HepG2 (cell line): ENCODE results near the gene SIGLEC1. TPM values are rescaled to one million over a fixed set of nuclear protein-coding genes. Genes with fewer than 3 reads are reported as not detected.
A peak's percentile ranks its signal among the peaks of the same experiment; 100 is the strongest.

Source experiments
- ATAC-seq: fragments of 200-7000 bp; cut with Tn5 transposase; 3 replicates; pipeline ENCODE4 v1.9.1; 2020; ENCODE audit warnings: mild to moderate bottlenecking, moderate library complexity
- BruUV-seq: library from RNA; stranded (reverse); fragments of 400-500 nt; replicated peaks from 2 replicates; lab custom pipeline; 2021; lab: Mats Ljungman, UMichigan
- CTCF ChIA-PET: fragments of 300-600 bp; formaldehyde crosslinking; extraction: SDS; loops from one replicate; lab custom pipeline; 2021; ENCODE audit warnings: low total read pairs, inconsistent platforms, low intra/inter-chr PET ratio; lab: Yijun Ruan, JAX
- POLR2A ChIA-PET: fragments of 350-600 bp; sonication (Branson Sonifier 250); formaldehyde crosslinking; loops from one replicate; lab custom pipeline; 2020; ENCODE audit warnings: antibody characterized with exemption, inconsistent platforms; lab: Yijun Ruan, JAX
- DNase-seq: peaks from one replicate; pipeline ENCODE4 v3.0.0-alpha.2; 2015; ENCODE audit warnings: low spot score
- FAIRE-seq: peaks from 3 replicates; lab custom pipeline; 2011; peaks lifted over from hg19 to GRCh38; lab: Jason Lieb, UNC
- H2AFZ ChIP-seq: one replicate; pipeline ENCODE4 v1.6.1; 2011; ENCODE audit warnings: low read length, inconsistent platforms
- H3K27ac ChIP-seq: fragments of 300-600 bp; 3 replicates; pipeline ENCODE4 v1.8.0; 2011; ENCODE audit warnings: mixed run types, mild to moderate bottlenecking, mixed read lengths, low read length, inconsistent platforms; ENCODE audit not compliant: insufficient read depth; ENCODE audit errors: extremely low read length
- H3K27me3 ChIP-seq, 2 experiments: fragments of 200-600 bp in 1 of 2; 2 replicates in 1 of 2; 3 replicates in 1 of 2; pipeline versions ENCODE4 v1.6.0 to v1.8.0; 2011; ENCODE audit warnings: low read length in 2 of 2, mild to moderate bottlenecking in 2 of 2, moderate library complexity in 2 of 2, inconsistent platforms in 1 of 2; ENCODE audit not compliant: insufficient read depth in 2 of 2, control insufficient read depth in 1 of 2
- H3K36me3 ChIP-seq, 2 experiments: fragments of 200-600 bp in 1 of 2; replicated peaks in 1 of 2; 2 replicates in 1 of 2; 3 replicates in 1 of 2; pipeline versions ENCODE4 v1.5.1 to v1.8.0; 2011; ENCODE audit warnings: low read length in 2 of 2, inconsistent platforms in 1 of 2; ENCODE audit not compliant: insufficient read depth in 2 of 2, control insufficient read depth in 1 of 2
- H3K4me1 ChIP-seq: 2 replicates; pipeline ENCODE4 v1.5.1; 2012; ENCODE audit warnings: low read length, inconsistent platforms; ENCODE audit not compliant: insufficient read depth
- H3K4me2 ChIP-seq: 2 replicates; pipeline ENCODE4 v1.6.0; 2011; ENCODE audit warnings: low read depth, low read length, inconsistent platforms
- H3K4me3 ChIP-seq, 3 experiments: fragments of 200-600 bp in 1 of 3; sonication (generic), shearing (Covaris generic) in 1 of 3; replicated peaks in 1 of 3; 2 replicates each; pipeline ENCODE4 v1.5.1; 2011 to 2016; ENCODE audit warnings: low read length in 3 of 3, inconsistent platforms in 2 of 3, low read depth in 2 of 3, mild to moderate bottlenecking in 2 of 3, control low read depth in 1 of 3, mixed read lengths in 1 of 3; ENCODE audit not compliant: insufficient read depth in 1 of 3
- H3K79me2 ChIP-seq: one replicate; pipeline ENCODE4 v1.6.1; 2011; ENCODE audit warnings: low read length, inconsistent platforms; ENCODE audit not compliant: insufficient read depth
- H3K9ac ChIP-seq: 2 replicates; pipeline ENCODE4 v1.6.0; 2011; ENCODE audit warnings: mild to moderate bottlenecking, low read depth, low read length, inconsistent platforms; ENCODE audit not compliant: insufficient read depth
- H3K9me3 ChIP-seq: 2 replicates; pipeline ENCODE4 v1.5.1; 2012; ENCODE audit warnings: mild to moderate bottlenecking, low read length
- H4K20me1 ChIP-seq: 2 replicates; pipeline ENCODE4 v1.6.0; 2011; ENCODE audit warnings: inconsistent platforms, mild to moderate bottlenecking, low read length, moderate library complexity; ENCODE audit not compliant: insufficient read depth
- CENPBD1 ChIP-seq: sonication (generic); formaldehyde crosslinking; IDR thresholded peaks from 2 replicates; pipeline ENCODE4 v1.8.0; 2022; ENCODE audit warnings: missing genetic modification reagents, low read depth, mild to moderate bottlenecking, borderline replicate concordance
- DNMT3B ChIP-seq: conservative IDR thresholded peaks from 2 replicates; pipeline ENCODE4 v1.6.1; 2016; ENCODE audit warnings: missing biosample characterization, control low read depth
- EZH2 ChIP-seq: conservative IDR thresholded peaks from 2 replicates; pipeline ENCODE4 v1.6.1; 2012; ENCODE audit warnings: mild to moderate bottlenecking, low read depth, low read length, moderate library complexity
- HMG20B ChIP-seq: conservative IDR thresholded peaks from 2 replicates; pipeline ENCODE4 v1.6.1; 2016; ENCODE audit warnings: missing genetic modification reagents, missing compliant biosample characterization
- HNRNPH1 ChIP-seq: fragments of 200-400 bp; formaldehyde crosslinking; optimal IDR thresholded peaks from 2 replicates; pipeline ENCODE3; 2017; ENCODE audit warnings: mild to moderate bottlenecking, low read depth, low read length
- JDP2 ChIP-seq: sonication (generic); formaldehyde crosslinking; IDR thresholded peaks from 2 replicates; pipeline ENCODE4 v1.8.1; 2022; ENCODE audit warnings: missing genetic modification reagents, borderline replicate concordance
- KAT2B ChIP-seq: fragments of 150-350 bp; IDR thresholded peaks from 2 replicates; pipeline ENCODE4 v1.6.1; 2014; ENCODE audit warnings: low read depth, low read length, borderline replicate concordance
- KLF16 ChIP-seq, 2 experiments: sonication (generic) in 1 of 2; formaldehyde crosslinking in 1 of 2; IDR thresholded peaks; 2 replicates each; pipeline versions ENCODE4 v1.6.1 to v1.8.0; 2016 to 2023; ENCODE audit warnings: missing genetic modification reagents in 2 of 2, missing compliant biosample characterization in 1 of 2
- LBX2 ChIP-seq: sonication (generic); formaldehyde crosslinking; IDR thresholded peaks from 2 replicates; pipeline ENCODE4 v1.5.0; 2020; ENCODE audit warnings: missing genetic modification reagents, mild to moderate bottlenecking, borderline replicate concordance
- SALL2 ChIP-seq: sonication (generic); formaldehyde crosslinking; IDR thresholded peaks from 2 replicates; pipeline ENCODE4 v1.8.1; 2023; ENCODE audit warnings: mild to moderate bottlenecking, missing genetic modification reagents, inconsistent platforms
- ZNF331 ChIP-seq: sonication (generic); formaldehyde crosslinking; IDR thresholded peaks from 2 replicates; pipeline ENCODE4 v1.4.0; 2020; ENCODE audit warnings: missing genetic modification reagents
- ZNF432 ChIP-seq: sonication (generic); formaldehyde crosslinking; IDR thresholded peaks from 2 replicates; pipeline ENCODE4 v1.5.0; 2020; ENCODE audit warnings: missing genetic modification reagents, mild to moderate bottlenecking, borderline replicate concordance
- ZNF724P ChIP-seq: sonication (generic); formaldehyde crosslinking; IDR thresholded peaks from 2 replicates; pipeline ENCODE4 v1.8.0; 2022; ENCODE audit warnings: missing genetic modification reagents, borderline replicate concordance
- ZNF83 ChIP-seq: sonication (generic); formaldehyde crosslinking; IDR thresholded peaks from 2 replicates; pipeline ENCODE4 v1.4.0; 2020; ENCODE audit warnings: missing genetic modification reagents, mild to moderate bottlenecking, borderline replicate concordance
- ZNF883 ChIP-seq: sonication (generic); formaldehyde crosslinking; IDR thresholded peaks from 2 replicates; pipeline ENCODE4 v1.5.1; 2020; ENCODE audit warnings: mild to moderate bottlenecking, missing genetic modification reagents; ENCODE audit errors: not compliant biosample characterization
- ZSCAN30 ChIP-seq: sonication (generic); formaldehyde crosslinking; IDR thresholded peaks from 2 replicates; pipeline ENCODE4 v1.5.0; 2020; ENCODE audit warnings: mild to moderate bottlenecking, missing genetic modification reagents
- WGBS: methylation state at CpG from one replicate; pipeline ENCODE4 v1.1.6; 2017; ENCODE audit warnings: low lambda C conversion rate; 5-methylcytosine and 5-hydroxymethylcytosine counted together
- in situ Hi-C: cut with HindIII; loops from 2 replicates; pipeline ENCODE4 v1.10.0; 2017; ENCODE audit warnings: low pct_unique_long_range_greater_than_20kb; ENCODE audit not compliant: extremely low pct_ligation_motif_present
- intact Hi-C: fragments of 100-400 bp; cut with micrococcal nuclease; formaldehyde crosslinking; loops from one replicate; pipeline ENCODE4 v1.10.0; 2022; ENCODE audit not compliant: unreplicated experiment
- polyA plus RNA-seq, 8 experiments: library from polyadenylated mRNA; depleted of rRNA in 3 of 8; stranded (reverse) in 7 of 8; unstranded in 1 of 8; fragments of >200 nt; fragmentation: Illumina TruSeq in 4 of 8; extraction: Trizol in 4 of 8; gene quantifications; 2 replicates each; pipeline versions ENCODE4 v1.2.1 to v1.2.3, GENCODE V29; 2011 to 2016; ENCODE audit warnings: low read depth in 4 of 8, missing spikeins in 1 of 8, mixed read lengths in 1 of 8; ENCODE audit not compliant: insufficient read depth in 1 of 8
- total RNA-seq, 5 experiments: library from RNA; depleted of rRNA; stranded (reverse); fragments of >200 nt; fragmentation: Illumina TruSeq; extraction: Trizol; gene quantifications; 2 replicates each; pipeline ENCODE4 v1.2.3, GENCODE V29; 2016; ENCODE audit warnings: low read depth in 1 of 5
- TF ChIP-seq, protein P1 (sequence below): sonication (generic); formaldehyde crosslinking; IDR thresholded peaks from 2 replicates; pipeline ENCODE4 v1.4.0; 2020; ENCODE audit warnings: mild to moderate bottlenecking, missing genetic modification reagents

SIGLEC1 gene
- total and polyA plus RNA-seq, 2 of the 13 experiments (the other 11 are each of a cell fraction or from before 2014, with no cell fraction given), result 0.01 TPM; not detected in 1

- Histone ChIP-seq H2AFZ (no peak overlapping the region), H3K4me2 (no peak overlapping the region), H3K9ac (no peak overlapping the region), H3K36me3 (no peaks in the 10 kb centered on the region), H3K9me3 (peaks cover 5% of the 10 kb centered on the region; the same call in 1 of the 2 replicates), H4K20me1 (no peaks in the 10 kb centered on the region), H3K27ac (no peak overlapping the region), H3K4me1 (peaks cover 24% of the 10 kb centered on the region), H3K79me2 (no peaks in the 10 kb centered on the region), H3K4me3 (no peak overlapping the region), H3K27me3 (peaks cover 21 to 52% of the 10 kb centered on the region in 2 experiments; a peak in 3 of 5 replicates)
- intact Hi-C loops (no loop called here), in situ Hi-C loops (no loop called here)
- DNase-seq (no peak), FAIRE-seq (no peak), ATAC-seq (peak; percentile 2; the same call in 1 of the 3 replicates)
- ChIA-PET CTCF (no interaction called here), POLR2A (interaction anchor here (0.6 kb wide), 1 partner anchor 36 kb away, joined by 3 read pairs; no protein-coding TSS in a partner anchor)
- BruUV-seq, result no TSS peak
- 37% methylated on average over 6 of the region's 6 CpGs for WGBS
- TF ChIP-seq KLF16 (CRISPR knock-in tag; IDR thresholded peaks at IDR 0.05) (no peak), ZNF724P (CRISPR knock-in tag) (no peak), ZSCAN30 (CRISPR knock-in tag) (no peak), HMG20B (CRISPR knock-in tag) (no peak), ZNF883 (CRISPR knock-in tag) (no peak), LBX2 (CRISPR knock-in tag) (no peak), ZNF331 (no peak), KAT2B (no peak), JDP2 (CRISPR knock-in tag) (no peak), ZNF432 (no peak), EZH2 (no peak), CENPBD1 (CRISPR knock-in tag) (no peak), ZNF83 (CRISPR knock-in tag) (no peak), SALL2 (CRISPR knock-in tag) (no peak), HNRNPH1 (no peak), DNMT3B (CRISPR knock-in tag) (no peak)
- TF ChIP-seq, protein P1, sequence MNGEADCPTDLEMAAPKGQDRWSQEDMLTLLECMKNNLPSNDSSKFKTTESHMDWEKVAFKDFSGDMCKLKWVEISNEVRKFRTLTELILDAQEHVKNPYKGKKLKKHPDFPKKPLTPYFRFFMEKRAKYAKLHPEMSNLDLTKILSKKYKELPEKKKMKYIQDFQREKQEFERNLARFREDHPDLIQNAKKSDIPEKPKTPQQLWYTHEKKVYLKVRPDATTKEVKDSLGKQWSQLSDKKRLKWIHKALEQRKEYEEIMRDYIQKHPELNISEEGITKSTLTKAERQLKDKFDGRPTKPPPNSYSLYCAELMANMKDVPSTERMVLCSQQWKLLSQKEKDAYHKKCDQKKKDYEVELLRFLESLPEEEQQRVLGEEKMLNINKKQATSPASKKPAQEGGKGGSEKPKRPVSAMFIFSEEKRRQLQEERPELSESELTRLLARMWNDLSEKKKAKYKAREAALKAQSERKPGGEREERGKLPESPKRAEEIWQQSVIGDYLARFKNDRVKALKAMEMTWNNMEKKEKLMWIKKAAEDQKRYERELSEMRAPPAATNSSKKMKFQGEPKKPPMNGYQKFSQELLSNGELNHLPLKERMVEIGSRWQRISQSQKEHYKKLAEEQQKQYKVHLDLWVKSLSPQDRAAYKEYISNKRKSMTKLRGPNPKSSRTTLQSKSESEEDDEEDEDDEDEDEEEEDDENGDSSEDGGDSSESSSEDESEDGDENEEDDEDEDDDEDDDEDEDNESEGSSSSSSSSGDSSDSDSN (CRISPR knock-in tag), result no peak
Observed at GRCh38 chr20:3698591-3699001, 13.8 kb downstream of the SIGLEC1 start.
